ENCODE data around the gene MNT.

DNA sequence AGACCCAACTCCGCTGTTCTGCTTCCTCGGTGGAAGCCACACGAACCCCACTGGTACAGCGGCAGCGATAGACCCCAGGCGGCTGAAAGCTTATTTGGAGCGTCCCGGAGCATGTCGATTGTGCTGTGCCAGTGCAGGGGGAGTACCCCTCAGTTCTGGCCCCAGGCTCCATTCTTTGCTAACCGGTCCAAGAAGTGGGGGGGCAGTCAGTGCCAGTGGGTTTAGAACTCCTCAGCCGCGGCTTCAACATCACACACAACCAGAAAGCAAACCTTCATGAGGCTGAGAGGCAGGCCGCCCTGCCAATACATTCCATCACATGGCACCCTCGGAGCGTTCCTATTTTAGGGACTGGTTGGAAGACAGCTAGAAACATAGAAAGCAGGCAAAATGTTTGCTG, 1.7 kb upstream of the MNT start:
- TF ChIP-seq POLR2AphosphoS5 (IDR thresholded peaks at IDR 0.05; ENCODE audit: borderline replicate concordance, low read depth, low read length) (no peak), EZH2 (IDR thresholded peaks at IDR 0.05) (no peak)

Data from SK-N-MC (cell line).